Mesothelial cell of epicardium (in vitro differentiated cells): Measurements from ENCODE around the gene PEAR1. TPM values are rescaled to one million over a fixed set of nuclear protein-coding genes. Genes with fewer than 3 reads are reported as not detected.

ENCODE experiments used
- DNase-seq, 2 experiments: peaks; one replicate each; pipeline ENCODE4 v3.0.0; 2021; ENCODE audit warnings: low spot score in 2 of 2; ENCODE audit not compliant: unreplicated experiment in 2 of 2
- H3K27ac Mint-ChIP-seq: 2 replicates; pipeline ENCODE4 v1.8.0; 2021; ENCODE audit warnings: mixed read lengths
- H3K27me3 Mint-ChIP-seq: 2 replicates; pipeline ENCODE4 v1.8.0; 2021; ENCODE audit warnings: low read depth, mixed read lengths
- H3K36me3 Mint-ChIP-seq: 2 replicates; pipeline ENCODE4 v1.8.0; 2021; ENCODE audit warnings: mixed read lengths
- H3K4me1 Mint-ChIP-seq: 2 replicates; pipeline ENCODE4 v1.8.0; 2021; ENCODE audit warnings: mixed read lengths
- H3K4me3 Mint-ChIP-seq: 2 replicates; pipeline ENCODE4 v1.8.0; 2021; ENCODE audit warnings: mild to moderate bottlenecking, moderate library complexity, mixed read lengths
- H3K9me3 Mint-ChIP-seq: 2 replicates; pipeline ENCODE4 v1.8.0; 2021; ENCODE audit warnings: mixed read lengths
- CTCF ChIP-seq: fragments of 200-600 bp; sonication (generic); IDR thresholded peaks from one replicate; pipeline ENCODE4 v1.5.0; 2021; ENCODE audit warnings: antibody characterized with exemption; ENCODE audit not compliant: unreplicated experiment
- total RNA-seq: library from RNA; stranded (reverse); gene quantifications from 3 replicates; pipeline ENCODE4 v1.2.1, GENCODE V29; 2021

Gene PEAR1
- total RNA-seq, 1 donor from 2014 or later = 16.1 TPM

GRCh38 chr1:156903328-156904091 is 10.0 kb downstream of the PEAR1 start:
- no peaks in the 10 kb centered on the region for H3K27me3 Mint-ChIP-seq
- DNase-seq = no peak
- H3K27ac Mint-ChIP-seq = no peak overlapping the region
- H3K36me3 Mint-ChIP-seq = no peaks in the 10 kb centered on the region
- H3K4me3 Mint-ChIP-seq = no peak overlapping the region
- H3K9me3 Mint-ChIP-seq = no peaks in the 10 kb centered on the region
- H3K4me1 Mint-ChIP-seq = peaks cover 15% of the 10 kb centered on the region
- no peak for TF ChIP-seq CTCF

GRCh38 chr1:156904187-156904959 is 10.9 kb downstream of the PEAR1 start:
- Mint-ChIP-seq H3K4me1 (peaks cover 13% of the 10 kb centered on the region), H3K27me3 (no peaks in the 10 kb centered on the region), H3K36me3 (no peaks in the 10 kb centered on the region), H3K9me3 (no peaks in the 10 kb centered on the region), H3K4me3 (no peak overlapping the region), H3K27ac (no peak overlapping the region)
- TF ChIP-seq CTCF = no peak
- DNase-seq = no peak

GRCh38 chr1:156905176-156905575 is 11.7 kb downstream of the PEAR1 start:
- Mint-ChIP-seq H3K36me3 (no peaks in the 10 kb centered on the region), H3K27me3 (no peaks in the 10 kb centered on the region), H3K4me3 (no peak overlapping the region), H3K27ac (no peak overlapping the region), H3K4me1 (peaks cover 9% of the 10 kb centered on the region), H3K9me3 (no peaks in the 10 kb centered on the region)
- TF ChIP-seq CTCF = no peak
- no peak for DNase-seq

GRCh38 chr1:156905651-156906050 is 12.1 kb downstream of the PEAR1 start:
- DNase-seq = no peak
- TF ChIP-seq CTCF = no peak
- Mint-ChIP-seq H3K9me3 (no peaks in the 10 kb centered on the region), H3K36me3 (no peaks in the 10 kb centered on the region), H3K4me1 (peaks cover 9% of the 10 kb centered on the region), H3K27ac (no peak overlapping the region), H3K4me3 (no peak overlapping the region), H3K27me3 (no peaks in the 10 kb centered on the region)

- Mint-ChIP-seq H3K36me3 (no peaks in the 10 kb centered on the region), H3K27me3 (no peaks in the 10 kb centered on the region), H3K27ac (no peak overlapping the region), H3K9me3 (no peaks in the 10 kb centered on the region), H3K4me3 (no peak overlapping the region), H3K4me1 (peaks cover 7% of the 10 kb centered on the region)
- no peak for DNase-seq
- no peak for TF ChIP-seq CTCF
Observed at GRCh38 chr1:156906206-156906906, 12.8 kb downstream of the PEAR1 start.
